Natural killer cell (primary cell): ENCODE results near the gene TMPRSS7. TPM values are rescaled to one million over a fixed set of nuclear protein-coding genes. Genes with fewer than 3 reads are reported as not detected.

Source experiments
- ATAC-seq, 3 donors: fragments of 150-1000 bp in 2 of 3; fragments of 200-7000 bp in 1 of 3; cut with Tn5 transposase; 1 replicate in 1 of 3; 2 replicates in 2 of 3; pipeline ENCODE4 v1.10.0; 2021; ENCODE audit warnings: mild to moderate bottlenecking in 2 of 3, moderate library complexity in 2 of 3
- DNase-seq, 2 donors: peaks; one replicate each; pipeline versions ENCODE4 v3.0.0 to v3.0.0-alpha.2; 2013 to 2021; ENCODE audit warnings: mixed read lengths in 1 of 2
- H3K27ac ChIP-seq: one replicate; pipeline ENCODE4 v1.5.1; 2013; ENCODE audit warnings: mild to moderate bottlenecking, low read length
- H3K27me3 ChIP-seq: one replicate; pipeline ENCODE4 v1.6.1; 2013; ENCODE audit warnings: low read length; ENCODE audit not compliant: control insufficient read depth, insufficient read depth
- H3K36me3 ChIP-seq: one replicate; pipeline ENCODE4 v1.6.1; 2013; ENCODE audit warnings: low read length; ENCODE audit not compliant: control insufficient read depth, insufficient read depth
- H3K4me1 ChIP-seq: one replicate; pipeline ENCODE4 v1.6.1; 2013; ENCODE audit warnings: low read length; ENCODE audit not compliant: control insufficient read depth, insufficient read depth
- H3K4me3 ChIP-seq: one replicate; pipeline ENCODE4 v1.5.1; 2013; ENCODE audit warnings: low read length
- H3K9me3 ChIP-seq: one replicate; pipeline ENCODE4 v1.6.1; 2013; ENCODE audit warnings: low read length; ENCODE audit not compliant: control insufficient read depth, insufficient read depth
- H3K27ac Mint-ChIP-seq, 2 donors: one replicate each; pipeline ENCODE4 v1.8.0; 2022; ENCODE audit warnings: mild to moderate bottlenecking in 2 of 2, mixed read lengths in 2 of 2, moderate library complexity in 1 of 2
- H3K27me3 Mint-ChIP-seq, 2 donors: one replicate each; pipeline ENCODE4 v1.8.0; 2022; ENCODE audit warnings: low read depth in 2 of 2, mixed read lengths in 2 of 2
- H3K36me3 Mint-ChIP-seq: one replicate; pipeline ENCODE4 v1.8.0; 2022; ENCODE audit warnings: mixed read lengths
- H3K4me1 Mint-ChIP-seq, 2 donors: one replicate each; pipeline ENCODE4 v1.8.0; 2022; ENCODE audit warnings: mixed read lengths in 2 of 2
- H3K4me3 Mint-ChIP-seq: one replicate; pipeline ENCODE4 v1.8.0; 2022; ENCODE audit warnings: mild to moderate bottlenecking, moderate library complexity, mixed read lengths
- H3K9me3 Mint-ChIP-seq, 2 donors: one replicate each; pipeline ENCODE4 v1.8.0; 2022; ENCODE audit warnings: mixed read lengths in 2 of 2
- CTCF ChIP-seq: fragments of 200-600 bp; IDR thresholded peaks from one replicate; pipeline ENCODE4 v1.8.0; 2022; ENCODE audit warnings: antibody characterized with exemption
- WGBS: methylation state at CpG from one replicate; pipeline ENCODE4 v1.1.7; 2013; ENCODE audit warnings: missing lambda C conversion rate; ENCODE audit not compliant: insufficient coverage; 5-methylcytosine and 5-hydroxymethylcytosine counted together
- intact Hi-C: fragments of 100-400 bp; cut with micrococcal nuclease; formaldehyde crosslinking; loops from one replicate; pipeline ENCODE4 v1.14.2; 2022
- total RNA-seq, 4 donors: library from RNA; stranded (reverse); fragments of 120-200 nt in 1 of 4; gene quantifications; one replicate each; pipeline versions ENCODE4 v1.2.3 to v1.2.4, GENCODE V29; 2013 to 2022

TMPRSS7 gene
- total RNA-seq, 3 donors from 2014 or later (not counting 1 experiment from before 2014, with no cell fraction given): not detected

- no peak overlapping the region for H3K4me3 Mint-ChIP-seq
- intact Hi-C loops: no loop called here
- Histone ChIP-seq H3K36me3 (peaks cover 32% of the 10 kb centered on the region), H3K4me3 (no peak overlapping the region), H3K27me3 (no peaks in the 10 kb centered on the region), H3K9me3 (no peaks in the 10 kb centered on the region), H3K4me1 (no peaks in the 10 kb centered on the region), H3K27ac (no peak overlapping the region)
- 100% methylated on average over 1 of the region's 2 CpGs for WGBS
- peaks cover 3 to 9% of the 10 kb centered on the region in 2 donors for H3K27me3 Mint-ChIP-seq
- no peaks in the 10 kb centered on the region for H3K9me3 Mint-ChIP-seq
- peaks cover 11% of the 10 kb centered on the region for H3K36me3 Mint-ChIP-seq
- ATAC-seq (no peak), DNase-seq (no peak)
- TF ChIP-seq CTCF: no peak
- no peak overlapping the region for H3K27ac Mint-ChIP-seq
- peaks cover 4 to 7% of the 10 kb centered on the region in 2 donors for H3K4me1 Mint-ChIP-seq
Measured at GRCh38 chr3:111993038-111993437, 41.5 kb upstream of the TMPRSS7 start.

GRCh38 chr3:111998636-111999483 lies 35.7 kb upstream of the TMPRSS7 start, which contains the start of gene TAGLN3:
TAGLN3 (plus strand) TSS chr3:111998922; CDS start chr3:111999423, 501 bp downstream.
- peak within 1 kb of the TSS in 1 of 2 donors; percentile 39 for H3K27ac Mint-ChIP-seq
- Histone ChIP-seq H3K27me3 (no peaks in the 10 kb centered on the region), H3K4me1 (peaks cover 22% of the 10 kb centered on the region), H3K27ac (no peak within 1 kb of the TSS), H3K9me3 (no peaks in the 10 kb centered on the region), H3K36me3 (no peaks in the 10 kb centered on the region), H3K4me3 (peak within 1 kb of the TSS; percentile 10)
- peak within 1 kb of the TSS; percentile 87 for H3K4me3 Mint-ChIP-seq
- H3K4me1 Mint-ChIP-seq: peaks cover 26 to 29% of the 10 kb centered on the region in 2 donors
- H3K9me3 Mint-ChIP-seq: no peaks in the 10 kb centered on the region
- H3K27me3 Mint-ChIP-seq: peaks cover 12 to 24% of the 10 kb centered on the region in 2 donors
- TF ChIP-seq CTCF: no peak
- DNase-seq (peak in 1 of 2 donors; percentile 26), ATAC-seq (peak; percentile 50 to 68 (median 65))
- no peaks in the 10 kb centered on the region for H3K36me3 Mint-ChIP-seq
- intact Hi-C loops: no loop called here
- WGBS: 19% methylated on average over 30 of the region's 30 CpGs

GRCh38 chr3:111999484-112000324 lies 34.8 kb upstream of the TMPRSS7 start:
- no peak for TF ChIP-seq CTCF
- H3K27me3 ChIP-seq: no peaks in the 10 kb centered on the region
- no peak overlapping the region for H3K27ac ChIP-seq
- intact Hi-C loops: no loop called here
- Mint-ChIP-seq H3K4me3 (peak overlapping the region; percentile 87), H3K27me3 (peaks cover 12 to 24% of the 10 kb centered on the region in 2 donors), H3K4me1 (peaks cover 26 to 29% of the 10 kb centered on the region in 2 donors), H3K9me3 (no peaks in the 10 kb centered on the region), H3K27ac (peak overlapping the region in 1 of 2 donors; percentile 39), H3K36me3 (no peaks in the 10 kb centered on the region)
- ATAC-seq (no peak), DNase-seq (no peak)
- H3K36me3 ChIP-seq: no peaks in the 10 kb centered on the region
- no peak overlapping the region for H3K4me3 ChIP-seq
- H3K9me3 ChIP-seq: no peaks in the 10 kb centered on the region
- WGBS: 37% methylated on average over 17 of the region's 19 CpGs
- peaks cover 22% of the 10 kb centered on the region for H3K4me1 ChIP-seq
